Neuronal stem cell (in vitro differentiated cells): Measurements from ENCODE around the gene C4orf50.

Experiments
- DNase-seq: peaks from one replicate; pipeline ENCODE4 v3.0.0-alpha.2; 2013; ENCODE audit warnings: low spot score
- H2AFZ ChIP-seq: one replicate; pipeline ENCODE4 v1.6.1; 2013; ENCODE audit warnings: mild to moderate bottlenecking, low read length, inconsistent platforms
- H2AK5ac ChIP-seq: 2 replicates; pipeline ENCODE4 v1.6.1; 2013; ENCODE audit warnings: low read depth, mild to moderate bottlenecking, inconsistent platforms, low read length, moderate library complexity, mixed read lengths
- H2BK120ac ChIP-seq: 2 replicates; pipeline ENCODE4 v1.6.1; 2013; ENCODE audit warnings: low read depth, mild to moderate bottlenecking, inconsistent platforms, low read length, moderate library complexity, mixed read lengths
- H2BK12ac ChIP-seq: one replicate; pipeline ENCODE4 v1.6.1; 2013; ENCODE audit warnings: low read length, inconsistent platforms
- H2BK15ac ChIP-seq: 2 replicates; pipeline ENCODE4 v1.6.1; 2013; ENCODE audit warnings: mild to moderate bottlenecking, low read length, inconsistent platforms, mixed read lengths
- H2BK5ac ChIP-seq: one replicate; pipeline ENCODE4 v1.6.1; 2013; ENCODE audit warnings: inconsistent platforms, mild to moderate bottlenecking, low read length, moderate library complexity
- H3K14ac ChIP-seq: one replicate; pipeline ENCODE4 v1.6.1; 2013; ENCODE audit warnings: low read length, inconsistent platforms
- H3K18ac ChIP-seq: 2 replicates; pipeline ENCODE4 v1.6.1; 2013; ENCODE audit warnings: low read length, inconsistent platforms
- H3K23ac ChIP-seq: 2 replicates; pipeline ENCODE4 v1.6.1; 2013; ENCODE audit warnings: low read depth, mild to moderate bottlenecking, mixed read lengths, low read length, inconsistent platforms; ENCODE audit not compliant: poor library complexity
- H3K27ac ChIP-seq: replicated peaks from 3 replicates; pipeline ENCODE4 v1.5.1; 2013; ENCODE audit warnings: low read length, inconsistent platforms
- H3K27me3 ChIP-seq, 3 experiments: 2 replicates each; pipeline ENCODE4 v1.6.1; 2013; ENCODE audit warnings: low read length in 3 of 3, mild to moderate bottlenecking in 2 of 3, inconsistent platforms in 1 of 3, low read depth in 1 of 3, mixed read lengths in 1 of 3, moderate library complexity in 1 of 3; ENCODE audit not compliant: control insufficient read depth in 3 of 3, insufficient read depth in 3 of 3
- H3K36me3 ChIP-seq, 2 donors: replicated peaks in 1 of 2; 2 replicates each; pipeline ENCODE4 v1.6.1; 2013; ENCODE audit warnings: low read length in 2 of 2; ENCODE audit not compliant: control insufficient read depth in 2 of 2, insufficient read depth in 2 of 2
- H3K4ac ChIP-seq: 2 replicates; pipeline ENCODE4 v1.6.1; 2013; ENCODE audit warnings: inconsistent platforms, mild to moderate bottlenecking, low read length, moderate library complexity
- H3K4me1 ChIP-seq, 2 donors: 1 replicate in 1 of 2; 2 replicates in 1 of 2; pipeline ENCODE4 v1.6.1; 2013; ENCODE audit warnings: low read length in 2 of 2, low read depth in 1 of 2; ENCODE audit not compliant: control insufficient read depth in 2 of 2, insufficient read depth in 1 of 2
- H3K4me2 ChIP-seq: one replicate; pipeline ENCODE4 v1.6.1; 2013; ENCODE audit warnings: mild to moderate bottlenecking, low read length, inconsistent platforms; ENCODE audit not compliant: insufficient read depth, poor library complexity, severe bottlenecking
- H3K4me3 ChIP-seq, 2 donors: 2 replicates each; pipeline ENCODE4 v1.5.1; 2013; ENCODE audit warnings: low read length in 2 of 2, mild to moderate bottlenecking in 2 of 2, inconsistent platforms in 1 of 2, moderate library complexity in 1 of 2
- H3K79me1 ChIP-seq: one replicate; pipeline ENCODE4 v1.6.1; 2013; ENCODE audit warnings: low read depth, mild to moderate bottlenecking, inconsistent platforms, low read length, moderate library complexity
- H3K9ac ChIP-seq: one replicate; pipeline ENCODE4 v1.6.1; 2013; ENCODE audit warnings: mild to moderate bottlenecking, low read depth, low read length, inconsistent platforms; ENCODE audit not compliant: poor library complexity
- H3K9me3 ChIP-seq, 2 donors: replicated peaks in 1 of 2; 2 replicates each; pipeline versions ENCODE3 to v1.6.1; 2013; ENCODE audit warnings: low read length in 2 of 2, mild to moderate bottlenecking in 2 of 2, inconsistent platforms in 1 of 2, low read depth in 1 of 2, mixed read lengths in 1 of 2, moderate library complexity in 1 of 2; ENCODE audit not compliant: control insufficient read depth in 2 of 2, insufficient read depth in 1 of 2
- H4K8ac ChIP-seq: one replicate; pipeline ENCODE4 v1.6.1; 2013; ENCODE audit warnings: low read depth, mild to moderate bottlenecking, inconsistent platforms, low read length, moderate library complexity
- H4K91ac ChIP-seq: one replicate; pipeline ENCODE4 v1.6.1; 2013; ENCODE audit warnings: low read length, low read depth, mild to moderate bottlenecking, inconsistent platforms; ENCODE audit not compliant: poor library complexity
- WGBS, 2 donors: extraction: QIAGEN DNeasy Blood & Tissue Kit; methylation state at CpG; one replicate each; pipeline ENCODE4 v1.1.7; 2013; ENCODE audit warnings: missing lambda C conversion rate in 2 of 2, mixed read lengths in 1 of 2; ENCODE audit not compliant: insufficient read length in 2 of 2, insufficient replicate concordance in 1 of 2; ENCODE audit errors: extremely low coverage in 2 of 2; 5-methylcytosine and 5-hydroxymethylcytosine counted together

C4orf50 gene

GRCh38 chr4:6019316-6020263 is 1.4 kb upstream of the C4orf50 start:
- H3K27me3 ChIP-seq: peaks cover 0 to 23% (median 0%) of the 10 kb centered on the region in 3 experiments
- peak overlapping the region; percentile 20 for H3K18ac ChIP-seq
- H3K9me3 ChIP-seq: no peaks in the 10 kb centered on the region
- no peak overlapping the region for H4K91ac ChIP-seq
- H2BK120ac ChIP-seq: no peak overlapping the region
- H3K14ac ChIP-seq: no peak overlapping the region
- H3K23ac ChIP-seq: no peak overlapping the region
- peak; percentile 67 for DNase-seq
- no peak overlapping the region for H2AK5ac ChIP-seq
- H3K9ac ChIP-seq: no peak overlapping the region
- H3K4ac ChIP-seq: no peak overlapping the region
- no peak overlapping the region for H2AFZ ChIP-seq
- H3K4me3 ChIP-seq: no peak overlapping the region
- H2BK15ac ChIP-seq: no peak overlapping the region
- whole genome bisulfite sequencing, 2 donors: no CpG with 5 or more reads among the region's 22 CpGs
- H3K79me1 ChIP-seq: no peaks in the 10 kb centered on the region
- H3K4me2 ChIP-seq: no peak overlapping the region
- no peaks in the 10 kb centered on the region for H3K36me3 ChIP-seq
- H3K4me1 ChIP-seq: no peaks in the 10 kb centered on the region
- no peak overlapping the region for H2BK5ac ChIP-seq
- no peak overlapping the region for H3K27ac ChIP-seq
- no peak overlapping the region for H2BK12ac ChIP-seq
- H4K8ac ChIP-seq: peak overlapping the region; percentile 77

DNA sequence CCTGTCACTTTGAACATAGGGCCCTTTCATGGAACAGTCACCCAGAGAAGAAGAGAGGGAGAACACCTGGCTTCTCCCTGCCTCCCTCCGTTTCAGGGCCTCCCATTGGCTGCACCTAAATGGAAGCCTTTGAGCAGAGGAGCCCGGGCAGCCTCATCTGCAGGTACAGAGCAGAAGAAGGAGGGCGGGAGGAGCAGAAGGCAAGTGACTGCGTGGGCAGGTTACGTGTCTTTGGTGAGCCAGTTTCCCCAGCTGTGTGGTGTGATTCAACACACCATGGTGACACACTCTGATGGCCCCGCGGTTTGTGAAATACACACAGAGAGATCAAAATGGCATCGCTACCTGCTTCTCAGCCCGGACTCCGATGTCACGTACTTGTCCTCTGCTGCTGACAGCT is 431 bp downstream of the C4orf50 start:
- Histone ChIP-seq H3K4me2 (no peak overlapping the region), H3K4me1 (no peaks in the 10 kb centered on the region), H4K91ac (no peak overlapping the region), H3K14ac (no peak overlapping the region), H2AFZ (no peak overlapping the region), H4K8ac (no peak overlapping the region), H3K79me1 (no peaks in the 10 kb centered on the region), H3K4ac (no peak overlapping the region), H2BK12ac (no peak overlapping the region), H3K9ac (no peak overlapping the region), H2BK15ac (no peak overlapping the region), H3K27me3 (peaks cover 0 to 19% (median 0%) of the 10 kb centered on the region in 3 experiments), H2BK120ac (no peak overlapping the region), H3K36me3 (no peaks in the 10 kb centered on the region), H3K4me3 (no peak overlapping the region), H3K18ac (no peak overlapping the region), H3K23ac (no peak overlapping the region), H3K27ac (no peak overlapping the region), H2BK5ac (no peak overlapping the region), H3K9me3 (no peaks in the 10 kb centered on the region), H2AK5ac (no peak overlapping the region)
- no CpG with 5 or more reads among the region's 11 CpGs for WGBS, 2 donors
- DNase-seq: no peak

- Histone ChIP-seq H3K27me3 (peaks cover 0 to 15% (median 0%) of the 10 kb centered on the region in 3 experiments), H3K9ac (no peak overlapping the region), H2BK5ac (no peak overlapping the region), H4K91ac (no peak overlapping the region), H3K79me1 (no peaks in the 10 kb centered on the region), H3K4me1 (no peaks in the 10 kb centered on the region), H2BK15ac (no peak overlapping the region), H3K4me2 (no peak overlapping the region), H2AFZ (no peak overlapping the region), H4K8ac (no peak overlapping the region), H3K4ac (no peak overlapping the region), H3K27ac (no peak overlapping the region), H3K4me3 (no peak overlapping the region), H3K36me3 (no peaks in the 10 kb centered on the region), H2AK5ac (no peak overlapping the region), H3K23ac (no peak overlapping the region), H3K14ac (no peak overlapping the region), H2BK120ac (no peak overlapping the region), H2BK12ac (no peak overlapping the region), H3K9me3 (no peaks in the 10 kb centered on the region), H3K18ac (peak overlapping the region; percentile 38)
- no CpG with 5 or more reads among the region's 10 CpGs for WGBS, 2 donors
- no peak for DNase-seq
Observed at GRCh38 chr4:6017030-6017429, 1.2 kb downstream of the C4orf50 start.

DNA sequence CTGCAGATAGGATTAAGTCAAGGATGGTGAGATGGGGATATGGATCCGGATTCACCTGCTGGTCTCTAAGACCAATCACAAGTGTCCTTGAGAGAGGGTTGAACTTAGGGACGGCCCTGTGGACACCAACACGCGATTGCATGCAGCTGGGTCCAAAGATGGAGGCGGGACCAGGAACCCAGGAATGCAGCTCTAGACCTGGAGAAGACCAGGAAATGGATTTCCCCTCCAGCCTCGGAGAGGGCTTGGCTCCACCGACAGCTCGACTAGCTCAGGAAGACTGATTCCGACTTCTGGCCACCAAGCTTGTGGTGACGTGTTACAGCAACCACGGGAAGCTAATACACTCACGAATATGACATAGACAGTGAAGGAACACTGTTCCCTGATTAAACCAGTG is 4.7 kb downstream of the C4orf50 start:
- no peaks in the 10 kb centered on the region for H3K79me1 ChIP-seq
- whole genome bisulfite sequencing, 2 donors: no CpG with 5 or more reads among the region's 12 CpGs
- H2AFZ ChIP-seq: no peak overlapping the region
- no peak overlapping the region for H2BK15ac ChIP-seq
- H3K4me1 ChIP-seq: no peaks in the 10 kb centered on the region
- no peak overlapping the region for H3K4me3 ChIP-seq
- no peak overlapping the region for H2AK5ac ChIP-seq
- H3K14ac ChIP-seq: no peak overlapping the region
- H3K18ac ChIP-seq: no peak overlapping the region
- no peak overlapping the region for H2BK12ac ChIP-seq
- no peak overlapping the region for H3K4ac ChIP-seq
- no peak overlapping the region for H3K23ac ChIP-seq
- H4K8ac ChIP-seq: no peak overlapping the region
- H3K9me3 ChIP-seq: no peaks in the 10 kb centered on the region
- no peak overlapping the region for H4K91ac ChIP-seq
- H3K27me3 ChIP-seq: peaks cover 0 to 24% (median 5%) of the 10 kb centered on the region in 3 experiments
- H3K36me3 ChIP-seq: no peaks in the 10 kb centered on the region
- no peak overlapping the region for H2BK120ac ChIP-seq
- H2BK5ac ChIP-seq: no peak overlapping the region
- no peak overlapping the region for H3K4me2 ChIP-seq
- H3K9ac ChIP-seq: no peak overlapping the region
- no peak overlapping the region for H3K27ac ChIP-seq
- no peak for DNase-seq
